BJ (cell line): ENCODE data around the gene SAMHD1. TPM values are rescaled to one million over a fixed set of nuclear protein-coding genes. Genes with fewer than 3 reads are reported as not detected.
A peak's percentile ranks its signal among the peaks of the same experiment; 100 is the strongest.

Experiments
- CTCF ChIA-PET: fragments of 350-600 bp; formaldehyde crosslinking; extraction: SDS; loops from one replicate; lab custom pipeline; 2021; ENCODE audit warnings: antibody characterized with exemption, inconsistent platforms; lab: Yijun Ruan, JAX
- POLR2A ChIA-PET: fragments of 300-600 bp; sonication (Branson Sonifier 250); formaldehyde crosslinking; extraction: SDS; loops from one replicate; lab custom pipeline; 2021; ENCODE audit warnings: antibody characterized with exemption; lab: Charles Lee
- DNase-seq: peaks from one replicate; pipeline ENCODE4 v3.0.0-alpha.2; 2011; ENCODE audit warnings: low read depth
- H3K27me3 ChIP-seq: 2 replicates; pipeline ENCODE4 v1.6.0; 2011; ENCODE audit warnings: low read length; ENCODE audit not compliant: control insufficient read depth, insufficient read depth
- H3K36me3 ChIP-seq: 2 replicates; pipeline ENCODE4 v1.5.1; 2011; ENCODE audit warnings: low read length; ENCODE audit not compliant: control insufficient read depth, insufficient read depth
- H3K4me3 ChIP-seq: 2 replicates; pipeline ENCODE4 v1.5.1; 2011; ENCODE audit warnings: low read depth, mild to moderate bottlenecking, control low read depth, low read length
- polyA plus RNA-seq: library from polyadenylated mRNA; depleted of rRNA; stranded (reverse); fragments of >200 nt; gene quantifications from 2 replicates; pipeline ENCODE4 v1.2.3, GENCODE V29; 2011
- TF ChIP-seq, protein P1 (sequence below): IDR thresholded peaks from 2 replicates; pipeline ENCODE4 v1.5.1; 2011; ENCODE audit warnings: low read depth, mild to moderate bottlenecking, control low read depth, inconsistent platforms, low read length, moderate library complexity; ENCODE audit not compliant: insufficient read depth

Gene SAMHD1
- polyA plus RNA-seq, 1 experiment, result 5.6 TPM

- DNase-seq, result no peak
- Histone ChIP-seq H3K27me3 (no peaks in the 10 kb centered on the region), H3K36me3 (no peaks in the 10 kb centered on the region), H3K4me3 (no peak overlapping the region)
- CTCF ChIA-PET, result interaction anchor here (1.2 to 4.3 kb wide), 5 partner anchors 9 to 283 kb away, joined by 3 to 15 read pairs (median 6); partner anchors contain the start of gene RAB5IF
- POLR2A ChIA-PET, result no interaction called here
- TF ChIP-seq, protein P1, sequence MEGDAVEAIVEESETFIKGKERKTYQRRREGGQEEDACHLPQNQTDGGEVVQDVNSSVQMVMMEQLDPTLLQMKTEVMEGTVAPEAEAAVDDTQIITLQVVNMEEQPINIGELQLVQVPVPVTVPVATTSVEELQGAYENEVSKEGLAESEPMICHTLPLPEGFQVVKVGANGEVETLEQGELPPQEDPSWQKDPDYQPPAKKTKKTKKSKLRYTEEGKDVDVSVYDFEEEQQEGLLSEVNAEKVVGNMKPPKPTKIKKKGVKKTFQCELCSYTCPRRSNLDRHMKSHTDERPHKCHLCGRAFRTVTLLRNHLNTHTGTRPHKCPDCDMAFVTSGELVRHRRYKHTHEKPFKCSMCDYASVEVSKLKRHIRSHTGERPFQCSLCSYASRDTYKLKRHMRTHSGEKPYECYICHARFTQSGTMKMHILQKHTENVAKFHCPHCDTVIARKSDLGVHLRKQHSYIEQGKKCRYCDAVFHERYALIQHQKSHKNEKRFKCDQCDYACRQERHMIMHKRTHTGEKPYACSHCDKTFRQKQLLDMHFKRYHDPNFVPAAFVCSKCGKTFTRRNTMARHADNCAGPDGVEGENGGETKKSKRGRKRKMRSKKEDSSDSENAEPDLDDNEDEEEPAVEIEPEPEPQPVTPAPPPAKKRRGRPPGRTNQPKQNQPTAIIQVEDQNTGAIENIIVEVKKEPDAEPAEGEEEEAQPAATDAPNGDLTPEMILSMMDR, result no peak
Measured at GRCh38 chr20:36888880-36889516, 62.5 kb downstream of the SAMHD1 start.

DNA sequence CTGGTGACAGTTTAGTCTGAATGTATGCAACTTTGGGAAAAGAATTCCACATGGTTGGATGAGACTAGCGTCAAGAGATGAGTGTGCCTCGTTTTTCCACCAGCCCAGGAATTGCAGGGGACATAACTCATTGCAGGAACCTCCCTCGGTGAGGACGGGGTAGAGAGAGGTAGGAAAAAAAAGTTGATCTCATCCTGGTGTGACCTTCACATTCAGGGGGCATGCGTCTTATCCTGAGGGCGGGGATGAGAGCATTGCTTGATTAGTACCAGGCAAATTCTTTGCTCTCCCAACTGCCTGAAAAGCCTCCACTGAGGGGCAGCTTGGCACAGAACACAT is 63.8 kb downstream of the SAMHD1 start:
- no peaks in the 10 kb centered on the region for H3K36me3 ChIP-seq
- 0 out of 2 replicates have a peak, but pooled peaks cover 1% of the 10 kb centered on the region for H3K27me3 ChIP-seq
- ChIA-PET POLR2A (no interaction called here), CTCF (interaction anchor here (0.6 to 4.3 kb wide), 12 partner anchors 10 to 311 kb away, joined by 3 to 15 read pairs (median 3); partner anchors contain the start of gene RAB5IF)
- TF ChIP-seq, protein P1, result no peak
- H3K4me3 ChIP-seq, result peak overlapping the region; percentile 18; the same call in 1 of the 2 replicates
- no peak for DNase-seq

DNA sequence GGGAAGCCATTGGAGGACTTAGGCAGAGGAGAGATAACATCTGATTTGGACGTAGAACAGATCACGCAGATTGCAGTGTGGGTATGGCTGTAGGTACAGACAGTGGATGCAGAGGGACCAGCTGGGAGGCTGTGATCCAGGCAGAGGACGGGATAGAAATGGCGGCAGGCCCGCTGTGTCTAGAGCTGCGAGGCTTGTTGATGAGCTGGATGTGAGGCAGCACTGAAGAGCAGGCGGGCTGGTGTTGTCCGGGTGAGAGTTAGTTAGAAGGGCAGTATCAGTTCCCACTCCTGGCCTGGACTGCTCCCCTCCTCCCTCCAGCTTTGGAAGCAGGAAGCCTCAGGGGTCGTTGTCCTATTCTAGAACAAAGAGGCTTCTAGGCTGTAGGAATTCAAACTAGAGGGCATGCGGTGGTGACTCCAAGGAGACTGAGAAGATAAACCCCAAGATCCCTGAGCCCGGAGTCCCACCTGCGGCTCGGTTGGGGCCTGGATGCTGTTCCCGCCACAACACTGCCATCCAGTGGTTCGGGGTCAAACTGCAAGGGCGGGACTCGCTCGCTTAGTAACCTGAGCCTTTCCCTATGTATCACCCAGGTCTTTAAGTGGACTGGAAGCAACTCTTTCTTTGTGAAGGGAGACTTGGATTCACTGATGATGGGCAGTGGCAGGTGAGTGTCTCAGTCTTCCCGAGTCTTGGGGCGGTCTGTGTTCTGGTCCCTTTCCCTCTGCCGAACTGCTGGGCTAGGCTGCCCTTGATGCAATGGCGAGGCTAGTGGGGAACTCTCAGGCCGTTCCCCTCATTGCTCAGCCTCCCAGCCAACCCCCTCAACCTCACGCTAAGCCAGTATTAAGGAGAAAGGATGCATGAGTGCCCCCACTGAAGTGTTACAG is 64.4 kb downstream of the SAMHD1 start:
- no peaks in the 10 kb centered on the region for H3K36me3 ChIP-seq
- H3K4me3 ChIP-seq, result peak overlapping the region; percentile 18; the same call in 1 of the 2 replicates
- H3K27me3 ChIP-seq, result 0 out of 2 replicates have a peak, but pooled peaks cover 1% of the 10 kb centered on the region
- CTCF ChIA-PET, result interaction anchor here (0.6 to 4.3 kb wide), 22 partner anchors 9 to 403 kb away, joined by 3 to 15 read pairs (median 4); partner anchors contain the start of gene TLDC2
- POLR2A ChIA-PET, result no interaction called here
- DNase-seq, result peak; percentile 22
- TF ChIP-seq, protein P1, result peak; percentile 98

DNA sequence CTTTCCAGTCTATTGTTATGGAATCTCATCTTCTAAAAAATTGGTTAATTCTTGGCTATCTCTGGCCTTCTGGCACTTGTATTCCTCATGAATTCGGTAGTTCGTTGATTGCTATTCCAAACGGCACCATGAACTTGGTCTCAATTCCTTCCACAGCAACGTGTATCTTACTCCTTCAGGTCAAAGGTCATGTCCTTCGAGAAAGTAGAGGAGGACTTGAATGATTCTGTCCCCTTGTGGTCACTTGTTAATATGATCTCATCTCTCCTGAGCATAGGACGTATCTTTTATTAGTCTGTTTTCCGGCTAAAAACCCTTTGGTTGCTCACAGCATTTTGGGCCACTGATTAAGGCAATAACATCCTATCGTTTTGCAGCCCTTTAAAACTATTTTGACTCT is 66.2 kb downstream of the SAMHD1 start:
- DNase-seq, result no peak
- Histone ChIP-seq H3K36me3 (no peaks in the 10 kb centered on the region), H3K4me3 (no peak overlapping the region), H3K27me3 (0 out of 2 replicates have a peak, but pooled peaks cover 1% of the 10 kb centered on the region)
- CTCF ChIA-PET, result interaction anchor here (2.9 to 4.3 kb wide), 2 partner anchors 131 to 272 kb away, joined by 14 to 15 read pairs; no protein-coding TSS in a partner anchor
- POLR2A ChIA-PET, result no interaction called here
- TF ChIP-seq, protein P1, result no peak

DNA sequence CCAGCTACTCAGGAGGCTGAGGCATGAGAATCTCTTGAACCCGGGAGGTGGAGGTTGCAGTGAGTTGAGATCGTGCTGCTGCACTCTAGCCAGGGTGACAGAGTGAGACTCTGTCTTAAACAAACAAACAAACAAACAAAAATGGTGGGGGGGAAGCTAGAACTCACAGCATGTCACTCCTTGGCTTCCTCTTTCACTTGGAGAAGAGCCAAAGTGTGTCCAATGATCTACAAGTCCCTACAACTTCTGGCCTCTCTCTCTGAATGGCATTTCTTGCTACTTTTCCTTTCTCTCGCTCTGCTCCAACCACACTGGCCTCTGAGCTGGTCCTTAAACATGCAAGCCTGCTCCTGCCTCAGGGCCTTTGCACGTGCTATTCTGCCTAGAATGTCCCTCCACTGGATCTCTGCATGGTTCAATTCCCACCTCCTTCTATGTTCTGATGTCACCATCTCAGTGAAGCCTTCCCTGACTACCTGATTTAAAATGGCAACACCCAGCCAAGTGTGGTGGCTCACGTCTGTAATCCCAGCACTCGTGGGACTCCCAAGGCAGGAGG is 67.5 kb downstream of the SAMHD1 start:
- no peaks in the 10 kb centered on the region for H3K36me3 ChIP-seq
- 0 out of 2 replicates have a peak, but pooled peaks cover 1% of the 10 kb centered on the region for H3K27me3 ChIP-seq
- no peak overlapping the region for H3K4me3 ChIP-seq
- ChIA-PET CTCF (interaction anchor here (0.7 to 2.0 kb wide), 6 partner anchors 10 to 274 kb away, joined by 3 to 9 read pairs (median 3); a partner anchor contains a TSS), POLR2A (no interaction called here)
- TF ChIP-seq, protein P1, result no peak
- DNase-seq, result no peak
